ENCODE data around the gene TRMO.

Gene TRMO

DNA sequence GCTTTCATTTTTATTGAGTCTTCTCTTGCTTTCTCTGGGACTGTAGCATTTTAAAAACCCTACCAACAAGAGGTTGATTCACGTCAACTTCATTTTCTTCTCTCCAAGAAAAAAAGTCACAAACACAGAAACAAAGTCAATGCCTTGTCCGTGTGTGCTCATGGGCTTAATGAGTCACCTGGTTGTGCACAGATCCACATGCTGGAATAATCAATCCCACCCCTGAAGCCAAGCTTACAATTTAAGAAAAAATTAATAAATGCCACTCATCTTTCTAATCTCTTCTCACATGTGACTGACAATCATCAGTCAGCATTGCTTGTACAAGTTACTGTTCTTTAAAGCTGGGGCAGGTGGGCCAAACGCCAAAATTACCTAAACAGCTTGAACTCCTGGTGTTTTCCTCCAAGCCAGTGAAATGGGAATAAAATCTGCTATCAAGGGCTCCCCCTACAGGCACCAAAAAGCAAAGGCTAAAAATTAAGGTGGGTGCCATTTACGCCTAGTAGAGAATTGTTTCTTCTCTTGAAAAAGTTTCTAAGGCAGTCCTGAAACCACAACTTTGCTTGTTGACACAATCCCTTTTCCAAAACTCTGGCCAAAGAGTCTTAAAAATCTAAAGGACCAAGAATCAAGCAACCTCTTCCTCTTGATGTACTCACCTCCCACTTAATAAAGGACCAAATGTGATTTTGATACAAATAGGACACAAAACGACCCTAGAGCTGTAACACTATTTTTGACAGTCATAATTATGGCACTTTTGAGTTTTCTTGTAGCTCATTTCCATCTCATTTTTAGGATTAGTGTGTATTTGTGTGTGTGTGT is 21.3 kb downstream of the TRMO start:
- DNase-seq, result no peak

DNA sequence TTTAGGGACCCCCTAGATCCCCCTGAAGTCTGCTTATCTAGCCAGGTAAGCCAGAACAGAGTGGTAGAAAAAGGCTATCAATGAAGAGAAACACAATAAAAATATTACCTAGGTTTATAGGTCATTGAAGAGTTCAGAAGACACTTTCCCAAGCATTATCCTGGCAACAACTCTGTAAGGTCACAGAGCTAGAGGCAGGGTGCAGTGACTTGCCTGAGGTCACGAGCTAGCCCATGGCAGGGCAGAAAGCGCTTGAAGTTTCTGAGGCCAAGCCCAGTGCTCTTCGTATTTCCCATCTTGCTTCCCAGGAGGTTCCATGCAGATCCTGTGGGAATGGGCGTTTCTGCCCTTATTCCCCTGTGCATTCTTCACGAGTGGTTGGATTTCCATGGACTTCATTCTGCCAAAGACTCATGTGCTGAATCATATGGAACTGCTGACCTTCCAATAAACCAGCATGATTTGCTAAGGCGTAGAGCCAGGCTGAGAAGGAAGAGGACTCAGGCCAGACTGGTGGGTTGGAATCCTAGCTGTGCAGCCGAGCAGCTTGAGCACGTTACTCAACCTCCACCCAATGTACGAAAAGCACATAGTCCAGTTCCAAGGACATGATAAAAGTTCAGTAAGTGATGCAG is 22.1 kb downstream of the TRMO start:
- no peak for DNase-seq

DNA sequence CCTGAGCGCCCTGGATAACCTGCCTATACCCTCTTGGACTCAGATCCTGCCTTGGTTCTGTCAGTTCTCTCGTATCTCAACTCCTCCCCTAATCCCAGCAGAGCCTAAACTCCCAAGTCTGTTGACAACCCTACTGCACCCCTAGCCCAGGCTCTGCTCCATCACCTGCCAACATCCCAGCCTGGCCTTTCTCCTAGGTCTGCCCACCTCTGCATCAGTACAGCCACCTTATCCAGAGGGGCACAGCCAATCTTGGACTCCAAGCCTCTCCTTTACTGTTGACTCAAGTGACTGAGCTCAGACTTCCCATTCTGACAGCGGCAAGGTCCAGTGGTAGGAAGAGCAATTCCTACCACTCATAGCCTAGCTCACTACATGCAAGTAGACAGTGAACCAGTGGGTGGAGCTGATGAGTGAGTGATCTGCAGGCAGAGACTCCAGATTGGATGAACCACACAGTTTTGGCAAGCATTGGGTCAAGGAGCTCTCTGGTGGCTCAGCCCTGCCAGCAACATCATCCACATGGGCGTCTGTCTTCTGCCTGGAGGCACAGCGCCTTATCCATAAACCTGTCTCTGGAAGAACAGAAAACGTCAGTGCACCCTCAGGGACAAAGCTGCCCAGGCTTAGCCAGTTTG is 26.5 kb downstream of the TRMO start:
- DNase-seq, result no peak

DNA sequence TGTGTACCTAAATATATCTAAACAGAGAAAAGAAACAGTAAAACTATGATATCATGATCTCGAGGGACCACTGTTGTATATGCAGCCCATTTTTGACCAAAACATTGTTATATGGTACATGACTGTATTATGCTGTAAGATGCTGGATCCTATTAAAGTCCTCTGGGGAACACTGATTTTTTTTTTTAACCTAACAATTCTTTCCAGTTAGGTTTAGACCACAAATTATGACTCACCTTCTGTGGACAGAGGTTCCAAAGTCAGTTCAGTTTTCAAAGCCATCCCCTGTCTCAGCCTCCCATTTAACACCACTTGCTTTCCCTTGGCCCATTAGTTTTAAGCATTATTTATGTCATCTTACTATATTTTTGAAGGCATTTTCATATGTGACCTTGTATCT is 27.1 kb downstream of the TRMO start:
- DNase-seq, result no peak

DNA sequence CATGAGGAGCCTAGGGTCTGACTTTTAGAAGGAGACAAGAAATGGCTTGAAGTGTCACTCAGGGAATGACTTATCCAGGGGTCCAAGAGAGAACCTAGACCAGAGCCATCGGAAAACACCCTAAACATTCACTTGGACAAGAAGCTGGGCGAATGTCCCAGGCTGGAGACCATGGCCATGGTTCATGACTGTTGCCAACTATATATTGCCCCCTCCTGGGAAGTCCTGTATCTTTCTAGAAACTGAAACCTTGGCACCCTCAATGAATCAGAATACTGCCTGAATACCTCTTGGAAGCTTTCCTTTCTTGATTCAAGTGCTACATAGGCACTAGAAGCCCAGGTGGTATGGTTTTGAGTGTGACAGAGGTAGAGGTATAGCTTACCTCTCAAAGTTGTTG is 29.9 kb downstream of the TRMO start:
- no peak for DNase-seq

DNA sequence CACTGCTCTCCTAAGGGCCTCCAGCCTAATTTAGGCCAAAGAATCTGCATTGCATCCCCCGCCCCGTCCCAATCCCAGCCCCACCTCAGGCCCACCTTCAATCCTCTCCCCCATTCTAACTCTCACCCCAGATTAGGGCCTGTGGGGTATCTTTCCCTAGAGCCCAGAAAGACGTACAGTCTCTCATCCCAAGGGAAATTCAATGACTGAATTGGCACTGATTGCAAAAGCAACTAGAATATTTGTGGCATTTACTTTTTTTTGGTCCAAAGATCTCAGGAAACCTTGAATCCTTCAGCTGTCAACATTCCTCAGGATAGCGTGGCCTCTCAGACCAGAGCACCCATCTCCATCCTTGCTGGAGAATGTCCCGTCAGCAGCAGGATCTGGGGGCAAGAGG is 30.6 kb downstream of the TRMO start:
- no peak for DNase-seq

DNA sequence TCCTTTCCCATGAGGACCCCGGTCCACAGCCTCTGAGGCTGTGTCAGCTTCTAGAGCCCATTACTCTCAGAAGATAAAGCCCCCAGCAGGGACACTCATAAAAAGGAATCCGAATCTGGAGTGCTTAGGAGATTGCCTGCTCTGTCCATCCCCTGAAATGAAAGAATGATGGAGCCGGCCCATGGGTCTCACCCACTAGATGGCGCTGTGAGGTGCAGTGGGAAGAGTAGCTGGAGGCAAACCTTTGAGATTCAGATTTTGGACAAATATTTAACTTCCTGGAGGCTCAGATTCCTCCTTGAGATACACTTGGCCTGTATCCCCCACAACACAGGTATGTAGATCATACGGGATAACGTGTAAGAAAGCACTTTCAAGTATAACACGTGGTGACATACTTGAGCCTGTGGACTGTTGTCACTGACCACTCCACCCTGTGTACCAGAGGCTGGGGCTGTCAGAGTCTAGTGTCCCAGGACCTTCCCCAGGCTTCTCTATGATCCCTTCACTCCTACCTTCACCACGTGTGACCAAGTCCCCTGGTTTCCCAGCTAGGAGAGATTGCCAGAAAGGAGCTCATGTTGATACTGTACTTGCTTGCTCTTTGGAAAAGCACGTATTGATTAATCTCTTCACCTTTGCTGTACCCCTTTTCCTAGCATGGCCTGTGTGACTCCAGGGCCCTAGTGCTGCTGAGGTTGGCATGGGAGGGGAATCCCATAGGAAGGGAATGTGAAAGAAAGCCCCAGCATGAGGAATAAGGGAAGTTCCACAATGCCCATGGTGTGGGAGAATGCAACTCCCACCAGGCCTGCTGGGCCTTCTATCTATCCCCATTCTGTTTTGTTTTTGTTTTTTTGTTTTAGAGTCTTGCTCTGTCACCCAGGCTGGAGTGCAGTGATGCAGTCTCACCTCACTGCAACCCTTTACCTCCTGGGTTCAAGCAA is 32.1 kb downstream of the TRMO start:
- DNase-seq, result no peak

DNA sequence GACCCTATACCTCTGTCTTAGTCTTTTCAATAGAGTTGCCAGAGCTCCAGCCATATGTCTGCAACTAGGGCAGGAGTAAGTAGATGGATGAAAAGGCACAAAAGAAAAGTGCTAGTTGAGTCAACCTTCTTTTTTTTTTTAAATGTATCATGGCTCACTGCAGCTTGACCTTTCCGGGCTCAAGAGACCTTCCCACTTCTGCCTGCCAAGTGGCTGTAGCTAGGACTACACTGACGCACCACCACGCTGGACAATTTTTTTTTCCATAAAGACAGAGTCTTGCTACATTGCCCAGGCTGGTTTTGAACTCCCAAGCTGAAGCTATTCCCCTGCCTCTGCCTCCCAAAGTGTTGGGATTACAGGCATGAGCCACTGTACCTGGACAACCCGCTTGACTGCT is 42.0 kb downstream of the TRMO start:
- no peak for DNase-seq

DNA sequence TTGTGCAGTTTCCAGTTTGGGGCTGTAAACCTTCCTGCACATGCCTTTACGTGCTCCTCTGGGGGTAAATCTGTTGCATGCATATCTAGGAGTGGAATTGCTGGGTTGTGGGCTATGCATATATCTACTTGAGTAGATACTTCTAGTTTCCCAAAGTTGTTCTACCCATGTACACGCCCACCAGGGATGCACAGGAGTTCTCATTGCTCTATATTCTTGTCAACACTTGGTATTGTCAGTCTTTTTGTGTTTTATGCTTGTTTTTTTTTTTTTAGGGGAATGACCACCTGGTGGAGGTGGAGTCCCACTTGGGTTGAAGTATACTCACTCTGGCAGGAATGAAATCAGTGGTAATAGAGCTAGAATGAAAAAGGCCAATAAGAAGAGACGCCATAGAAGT is 46.2 kb downstream of the TRMO start:
- DNase-seq, result no peak

DNA sequence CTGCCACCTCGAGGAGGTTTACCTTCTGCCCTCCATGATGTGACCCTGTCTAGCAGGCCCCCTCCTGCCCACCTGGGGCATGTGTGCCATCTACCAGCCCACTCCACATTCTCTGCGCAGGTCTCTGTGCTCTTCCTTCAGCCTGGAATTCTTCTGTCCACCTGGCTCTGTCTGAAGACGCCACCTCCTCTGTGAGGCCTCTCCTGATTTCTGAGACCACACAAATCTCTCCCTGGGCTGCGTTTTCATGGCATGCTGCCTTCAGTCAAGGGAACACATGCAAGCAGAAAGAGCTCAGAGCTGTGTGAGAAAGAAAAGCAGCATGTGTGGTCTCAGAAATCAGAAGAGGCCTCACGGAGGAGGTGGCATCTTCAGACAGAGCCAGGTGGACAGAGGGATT is 47.2 kb downstream of the TRMO start:
- no peak for DNase-seq

DNA sequence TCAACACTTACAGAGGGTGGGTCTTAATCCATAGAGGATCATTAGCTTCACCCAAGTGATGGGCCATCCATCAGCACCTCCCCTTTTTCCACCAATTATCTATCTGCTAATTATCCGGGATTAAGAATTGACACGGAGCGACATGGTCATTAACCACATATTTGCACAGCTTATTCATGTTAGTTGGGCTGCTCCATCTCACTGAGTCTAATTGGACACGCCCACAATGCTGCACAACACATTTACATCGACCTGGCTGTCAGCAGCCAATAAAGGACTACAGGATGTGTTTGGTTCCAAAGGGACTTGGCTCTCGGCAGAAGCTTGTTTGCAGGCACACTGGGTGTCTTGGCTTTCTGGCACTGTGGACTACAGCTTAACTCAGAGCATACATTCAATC is 47.7 kb downstream of the TRMO start:
- no peak for DNase-seq

DNA sequence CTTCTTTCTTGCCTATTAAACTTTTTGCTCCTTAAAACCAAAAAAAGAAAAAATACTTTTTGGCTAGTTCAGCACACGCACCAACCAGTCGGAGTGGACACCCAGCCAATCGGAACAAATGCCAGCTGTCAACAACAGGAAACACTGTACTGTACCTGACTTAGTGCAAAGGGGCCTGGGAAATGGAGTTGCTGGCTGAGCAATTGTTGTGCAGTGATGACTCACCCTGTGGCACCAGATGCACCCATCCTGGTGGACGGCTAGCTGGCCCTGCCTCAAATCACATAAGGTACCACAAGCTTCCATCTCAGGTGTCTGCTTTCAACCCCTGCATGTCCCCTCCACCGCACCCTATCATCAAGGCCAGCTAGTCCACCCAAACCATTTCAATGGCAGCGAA is 48.4 kb downstream of the TRMO start:
- no peak for DNase-seq

DNA sequence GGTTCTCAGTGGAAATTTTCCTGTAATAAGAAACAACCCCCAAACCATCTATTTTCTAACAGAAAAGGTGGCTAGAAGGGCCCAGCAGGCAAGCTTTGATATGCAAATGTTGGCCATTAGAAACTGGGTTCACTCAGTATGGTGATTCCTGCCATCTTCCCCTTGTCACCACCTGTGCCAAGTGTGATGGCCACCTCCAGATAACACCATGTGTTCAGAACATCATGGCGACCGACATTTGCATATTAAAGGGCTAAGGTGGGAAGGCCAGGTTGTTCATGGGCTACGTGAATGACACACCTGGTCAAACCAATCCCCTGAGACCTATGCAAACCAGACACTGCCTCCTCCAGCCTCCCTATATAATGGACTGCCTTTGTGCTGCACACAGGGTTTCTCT is 48.9 kb downstream of the TRMO start:
- no peak for DNase-seq

DNA sequence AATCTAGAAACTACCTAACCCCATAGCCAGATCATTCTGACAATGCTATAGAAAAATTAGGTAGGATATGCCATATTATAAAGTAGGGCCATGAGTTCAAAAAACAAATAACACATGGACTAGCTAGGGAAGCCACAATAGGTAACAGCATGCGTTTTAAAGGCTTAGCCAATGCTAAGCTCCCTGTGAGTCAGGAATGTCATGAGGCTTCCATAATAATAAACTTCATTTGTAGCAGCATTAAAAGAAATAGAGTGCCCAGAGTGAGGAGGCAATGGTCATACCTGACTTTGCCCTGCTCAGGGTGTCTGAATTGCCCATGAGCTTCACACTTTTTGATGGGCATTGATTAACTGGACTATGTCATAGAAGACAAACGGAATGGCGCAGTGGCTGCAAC is 53.4 kb downstream of the TRMO start:
- no peak for DNase-seq

DNA sequence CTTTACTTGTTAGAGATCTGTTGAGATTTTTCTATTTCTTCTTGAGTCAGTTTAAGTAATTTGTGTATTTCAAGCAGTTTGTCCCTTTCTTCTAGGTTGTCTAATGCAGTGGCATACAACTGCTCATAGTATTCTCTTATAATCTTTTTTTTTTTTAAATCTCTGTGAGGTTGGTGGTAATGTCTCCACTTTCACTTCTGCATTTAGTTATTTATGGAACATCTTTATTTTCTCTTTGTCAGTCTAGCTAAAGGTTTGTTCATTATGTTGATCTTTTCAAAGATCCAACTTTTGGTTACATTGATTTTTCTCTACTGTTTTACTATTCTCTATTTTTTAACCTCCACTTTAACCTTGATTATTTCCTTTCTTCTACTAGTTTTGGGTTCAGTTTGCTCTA is 55.5 kb downstream of the TRMO start:
- DNase-seq, result no peak

DNA sequence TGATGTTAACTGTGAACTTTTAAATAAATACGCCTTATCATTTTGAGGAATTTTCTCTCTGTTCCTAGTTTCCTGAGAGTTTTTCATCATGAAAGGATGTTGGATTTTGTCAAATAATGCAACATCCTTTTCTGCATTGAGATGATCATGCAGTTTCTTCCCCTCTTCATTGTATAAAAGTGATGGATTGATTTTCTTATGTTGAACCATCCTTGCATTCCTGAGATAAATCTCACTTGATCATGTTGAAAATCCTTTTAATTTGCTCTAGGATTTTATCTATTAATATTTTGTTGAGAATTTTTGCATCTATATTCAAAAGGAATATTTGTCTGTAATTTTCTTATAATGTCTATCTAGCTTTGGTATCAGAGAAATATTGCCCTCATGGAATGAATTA is 56.0 kb downstream of the TRMO start:
- DNase-seq, result no peak

DNA sequence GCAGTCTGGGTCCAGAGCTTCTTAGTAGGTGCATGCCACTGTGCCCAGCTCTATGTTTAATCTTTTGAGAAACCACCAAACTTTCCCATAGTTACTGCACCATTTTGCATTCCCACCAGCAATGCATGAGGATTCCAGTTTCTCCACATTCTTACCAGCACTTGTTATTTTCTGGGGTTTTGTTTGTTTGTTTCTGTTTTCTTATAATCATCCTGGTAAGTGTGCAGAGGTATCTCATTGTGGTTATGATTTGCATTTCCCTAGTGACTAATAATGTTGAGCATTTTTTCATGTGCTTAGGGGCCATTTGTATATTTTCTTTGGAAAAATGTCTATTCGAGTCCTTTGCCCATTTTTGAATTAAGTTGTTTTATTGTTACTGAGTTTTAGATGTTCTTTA is 57.9 kb downstream of the TRMO start:
- no peak for DNase-seq

DNA sequence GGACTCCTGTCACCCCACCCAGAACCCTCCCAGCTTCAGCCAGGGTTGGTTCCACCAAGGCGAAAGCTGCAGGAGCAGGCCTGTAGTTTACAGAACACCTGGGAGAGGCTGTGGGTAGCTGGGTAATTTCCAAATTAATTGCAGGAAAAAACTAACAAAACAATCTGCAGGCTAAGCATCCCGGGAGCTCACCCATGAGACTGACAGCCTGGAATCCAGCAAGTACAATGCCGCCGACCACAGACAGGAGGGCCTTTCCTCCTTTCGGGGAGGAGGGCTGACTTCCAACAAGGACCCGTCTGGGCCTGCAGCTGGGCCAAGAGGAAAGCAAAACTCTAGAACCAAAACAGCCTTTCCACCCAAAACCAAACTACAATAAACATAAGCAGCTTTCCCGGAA is 59.0 kb downstream of the TRMO start:
- DNase-seq, result no peak

DNA sequence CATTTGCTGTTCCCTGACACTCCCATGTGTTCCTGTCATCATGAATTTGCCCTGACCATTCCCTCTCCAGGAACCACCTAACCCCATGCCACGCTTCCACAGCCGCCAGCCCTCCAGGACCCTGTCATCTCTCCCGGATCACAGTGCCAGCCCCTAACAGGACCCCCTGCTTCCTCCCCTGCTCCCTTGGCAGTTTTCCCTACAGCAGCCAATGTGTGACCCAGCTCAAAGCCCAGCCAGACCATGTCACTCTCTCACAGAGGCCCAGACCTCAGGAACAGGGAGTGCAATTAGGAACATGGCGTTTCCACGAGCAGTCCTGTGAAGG is 61.2 kb downstream of the TRMO start:
- DNase-seq, result no peak

DNA sequence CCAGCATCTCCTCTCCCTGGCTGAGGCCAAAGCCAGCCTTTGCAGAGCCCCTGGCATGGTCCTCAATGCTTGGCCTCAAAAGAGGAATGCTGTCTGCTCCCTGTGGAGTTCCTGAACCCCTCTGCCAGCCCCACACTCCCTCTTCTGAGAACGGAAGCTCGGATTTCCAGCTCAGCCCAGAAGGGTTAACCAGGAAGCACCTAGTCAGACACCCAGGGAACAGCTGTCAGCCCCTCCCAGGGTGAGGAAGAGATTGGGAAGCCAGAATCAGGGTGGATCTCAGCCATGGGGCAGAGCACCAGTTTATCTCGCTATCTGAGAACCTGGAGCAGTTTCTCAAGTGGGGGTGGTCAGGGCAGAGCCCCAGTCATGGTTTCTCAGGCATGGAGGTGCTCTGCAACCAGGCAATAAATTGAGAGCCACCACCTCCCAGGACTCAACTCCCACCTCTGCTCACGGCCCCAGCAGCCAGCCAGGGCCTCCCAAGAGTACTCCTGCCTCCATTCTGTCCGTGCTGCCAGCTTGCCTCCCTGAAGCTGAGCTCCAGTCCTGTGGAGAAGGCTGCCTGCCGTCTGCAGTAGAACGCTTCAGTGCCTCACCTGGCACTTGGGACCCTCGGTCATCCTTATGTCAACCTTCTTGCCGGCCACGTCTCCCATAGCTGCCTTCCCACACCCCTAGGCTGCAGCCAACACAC is 61.7 kb downstream of the TRMO start:
- no peak for DNase-seq

DNA sequence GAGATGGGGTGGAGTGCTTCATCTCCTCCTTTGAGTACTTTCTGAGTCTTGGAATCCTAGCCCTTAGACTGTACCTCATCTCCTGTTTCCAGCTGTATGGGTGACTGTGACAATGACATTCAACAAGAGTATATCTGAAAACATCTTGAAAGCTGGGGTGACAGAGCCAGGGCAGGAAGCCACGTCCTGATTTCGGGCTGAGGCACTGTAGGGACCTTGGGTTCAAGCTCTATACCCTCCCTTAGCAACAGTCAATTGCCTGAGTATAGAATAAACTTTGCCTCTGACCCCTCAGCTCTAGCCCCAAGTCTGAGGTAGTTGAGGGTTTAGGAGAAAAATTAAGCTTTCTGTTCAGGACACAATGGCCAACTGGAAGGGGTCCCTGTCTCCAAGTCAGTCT is 63.0 kb downstream of the TRMO start:
- DNase-seq, result no peak

DNA sequence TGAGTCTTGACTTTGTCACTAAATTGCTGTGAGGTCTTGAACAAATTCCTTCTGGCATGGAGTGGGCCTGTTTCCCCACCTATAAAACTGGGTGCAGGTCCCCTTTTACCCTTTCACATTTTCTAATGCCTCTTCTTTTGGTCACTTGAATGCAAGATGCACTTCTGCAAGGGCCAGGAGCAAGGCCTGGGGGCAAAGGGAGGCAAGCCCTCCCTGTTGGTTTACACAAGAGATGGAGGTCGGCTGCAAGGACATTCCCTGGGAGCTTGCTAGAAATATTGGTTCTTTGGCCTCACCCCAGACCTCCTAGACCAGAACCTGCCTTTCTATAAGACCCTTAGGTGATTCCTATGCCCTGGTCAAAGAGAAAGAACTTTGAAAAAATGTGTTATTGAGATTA is 63.5 kb downstream of the TRMO start:
- DNase-seq, result no peak

DNA sequence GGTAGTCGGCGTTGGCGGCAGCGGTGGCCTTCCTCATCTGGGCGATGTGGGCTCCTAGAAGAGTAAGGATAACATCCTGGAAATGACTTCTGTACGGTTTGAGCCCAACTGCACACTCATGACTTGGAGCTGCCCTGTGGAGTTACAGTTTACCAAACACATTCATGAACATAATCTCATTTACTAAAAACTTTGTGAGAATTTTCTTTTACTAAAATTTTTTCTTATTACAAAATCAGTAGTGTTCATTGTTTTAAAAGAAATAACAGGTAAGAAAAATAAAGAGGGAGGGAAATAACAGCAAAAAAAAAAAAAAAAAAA is 63.9 kb downstream of the TRMO start:
- no peak for DNase-seq
